HG02610 (cell line): ENCODE results near the gene SHISA7.

Experiments used
- ATAC-seq: cut with Tn5 transposase; IDR thresholded peaks from one replicate; pipeline ENCODE4 v1.9.1; 2021; ENCODE audit warnings: mild to moderate bottlenecking, moderate library complexity; ENCODE audit not compliant: unreplicated experiment

Gene SHISA7

GRCh38 chr19:55443045-55443823 lies at the start of gene SHISA7:
Gene SHISA7 (minus strand): TSS chr19:55443300. CDS start chr19:55442863, 437 bp downstream.
- no peak for ATAC-seq

- no peak for ATAC-seq
Observed at GRCh38 chr19:55492362-55492944, 49.4 kb upstream of the SHISA7 start.

DNA sequence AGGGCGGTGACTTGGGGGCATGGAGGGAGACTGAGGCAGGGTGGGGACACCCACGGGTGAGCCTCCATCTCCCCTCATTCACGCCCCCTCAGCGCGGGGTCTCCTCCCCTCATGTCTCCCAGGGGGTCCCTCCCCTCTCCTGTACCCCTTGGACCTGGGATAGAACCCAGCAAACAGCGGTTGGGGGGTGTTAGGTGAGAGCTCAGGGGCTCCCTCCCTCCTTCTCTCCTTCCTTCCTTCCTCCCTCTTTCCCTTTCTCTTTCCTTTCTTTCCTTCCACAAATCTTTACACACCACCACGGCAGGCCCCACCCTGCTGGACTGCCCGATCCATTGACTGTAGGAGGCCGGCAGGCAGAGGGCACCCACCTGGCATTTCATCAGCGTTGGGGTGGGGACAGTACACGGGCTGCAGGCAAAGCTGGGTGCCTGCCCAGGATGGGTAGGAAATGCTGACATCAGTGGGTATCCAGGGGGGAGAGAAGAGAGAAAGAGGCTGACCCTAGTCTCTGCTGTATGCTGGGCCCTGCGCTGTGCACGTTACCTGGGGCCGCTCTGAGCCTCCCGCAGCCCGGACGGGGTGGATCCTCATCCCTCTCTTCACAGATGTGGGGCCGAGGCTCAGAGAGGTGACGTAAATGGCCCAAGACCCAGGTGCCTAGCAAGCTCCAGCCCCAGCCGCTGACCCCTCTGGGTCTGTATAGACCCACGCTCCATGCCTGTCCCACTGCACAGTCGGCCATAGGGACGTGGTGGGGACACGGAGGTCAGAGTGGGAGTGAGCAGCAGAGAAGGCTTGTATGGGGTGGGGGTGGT lies 48.7 kb upstream of the SHISA7 start:
- ATAC-seq, result no peak

DNA sequence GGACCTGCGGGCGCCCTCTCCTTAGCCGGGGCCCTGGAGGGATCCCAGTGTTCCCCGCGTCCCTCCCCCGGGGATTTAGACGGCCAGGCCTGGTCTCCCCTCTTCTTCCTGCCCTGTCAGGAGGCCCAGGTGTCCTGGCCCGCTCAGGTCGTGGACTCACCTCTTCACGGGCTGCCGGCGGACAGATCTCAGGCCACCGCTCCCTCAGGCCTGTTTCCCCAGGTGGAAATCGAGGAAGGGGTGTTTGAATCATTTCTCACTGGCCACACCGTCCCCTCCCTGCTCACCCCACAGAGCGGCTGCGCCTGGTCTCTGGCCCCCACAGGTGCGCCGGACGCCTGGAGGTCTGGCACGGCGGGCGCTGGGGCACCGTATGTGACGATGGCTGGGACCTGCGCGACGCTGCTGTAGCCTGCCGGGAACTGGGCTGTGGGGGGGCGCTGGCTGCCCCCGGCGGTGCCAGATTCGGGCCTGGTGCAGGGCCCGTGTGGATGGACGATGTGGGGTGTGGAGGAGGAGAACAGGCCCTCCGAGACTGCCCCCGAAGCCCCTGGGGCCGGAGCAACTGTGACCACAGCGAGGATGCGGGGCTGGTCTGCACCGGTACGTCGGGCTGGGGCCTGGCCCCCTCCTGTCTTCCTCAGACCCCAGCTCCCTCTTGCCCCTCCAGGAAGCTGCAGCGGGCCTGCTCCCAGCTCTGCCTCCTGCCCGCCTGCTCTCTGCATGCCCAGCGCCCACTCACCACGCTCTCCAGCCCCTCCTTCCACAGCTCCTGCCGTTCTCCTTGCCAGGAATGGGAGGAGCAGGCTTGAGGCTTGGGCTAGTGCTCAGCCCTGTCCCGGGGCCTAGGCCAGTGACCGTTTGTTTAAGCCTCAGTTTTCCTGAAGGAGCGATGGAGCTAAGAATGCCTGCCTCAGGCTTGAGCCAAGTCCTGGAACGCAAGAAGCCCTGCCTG lies 47.7 kb upstream of the SHISA7 start:
- ATAC-seq, result no peak

DNA sequence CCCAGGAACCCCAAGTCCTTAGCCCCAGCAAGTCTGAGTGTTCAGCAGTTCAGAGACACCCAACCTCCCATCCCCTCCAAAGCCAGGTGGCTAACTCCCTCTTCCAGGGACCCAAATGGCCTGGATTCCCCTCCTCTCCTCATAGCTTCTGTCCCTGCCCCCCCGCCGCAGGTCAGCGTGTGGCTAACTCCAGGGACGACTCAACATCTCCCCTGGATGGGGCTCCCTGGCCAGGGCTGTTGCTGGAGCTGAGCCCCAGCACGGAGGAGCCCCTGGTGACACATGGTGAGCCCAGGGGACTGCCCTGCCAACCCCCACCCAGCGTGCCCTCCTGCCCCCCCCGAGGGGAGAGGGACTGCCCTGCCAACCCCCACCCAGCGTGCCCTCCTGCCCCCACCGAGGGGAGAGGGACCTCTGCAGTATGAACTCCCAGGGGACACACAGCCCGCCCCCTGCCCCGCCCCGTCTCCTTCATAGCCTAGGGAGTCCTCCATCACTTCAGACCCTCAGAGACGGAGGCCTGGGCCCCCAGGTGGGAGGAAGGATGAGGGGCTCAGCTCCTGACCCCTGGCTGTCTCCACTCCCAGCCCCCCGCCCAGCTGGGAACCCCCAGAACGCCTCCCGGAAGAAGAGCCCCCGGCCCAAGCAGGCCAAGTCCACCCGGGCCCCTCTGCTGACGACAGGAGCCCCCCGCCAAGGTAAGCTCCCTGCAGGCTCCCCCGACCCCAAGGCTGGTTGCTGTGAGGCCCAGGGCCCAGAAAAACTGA lies 46.8 kb upstream of the SHISA7 start:
- no peak for ATAC-seq

GRCh38 chr19:55488986-55489710 lies 46.0 kb upstream of the SHISA7 start:
- no peak for ATAC-seq

DNA sequence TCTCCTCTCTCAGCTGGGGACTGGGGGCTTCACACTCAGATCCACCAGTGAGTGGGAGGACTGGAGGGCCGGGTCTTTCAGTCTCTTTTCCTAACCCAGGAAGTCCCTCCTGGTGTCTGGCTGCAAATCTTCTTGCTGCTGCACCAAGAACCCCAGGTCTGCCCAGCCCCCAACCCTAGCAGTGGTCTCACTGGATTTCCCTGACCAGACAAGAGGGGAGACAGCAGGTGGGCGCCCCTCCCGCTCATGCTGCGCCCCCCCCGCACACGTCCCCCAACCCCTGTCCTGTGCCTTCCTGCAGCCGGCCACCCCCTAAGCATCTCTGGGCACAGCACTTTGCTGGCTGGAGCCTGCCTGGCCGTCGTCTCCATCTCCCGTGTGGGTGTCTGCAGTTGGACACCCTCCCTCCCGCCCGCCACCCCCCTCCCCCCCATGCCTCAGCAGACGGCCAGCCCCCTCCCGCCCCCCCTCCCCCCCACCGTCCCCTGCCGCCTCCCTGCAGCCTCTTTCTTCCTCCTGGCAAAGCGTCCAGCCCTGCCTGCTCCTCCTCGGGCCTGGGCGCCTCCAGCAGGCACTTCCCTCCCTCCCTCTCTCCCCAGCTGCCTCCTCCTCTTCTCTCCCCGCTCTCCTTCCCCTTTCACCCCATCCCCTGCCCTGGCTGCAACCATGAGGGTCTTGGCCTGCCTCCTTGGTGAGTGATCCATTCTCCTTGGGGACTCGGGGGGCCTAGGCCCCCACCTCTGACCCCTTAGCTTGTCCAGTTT lies 45.0 kb upstream of the SHISA7 start, which contains the start of gene SSC5D:
Gene SSC5D, plus strand, starts transcription at position 513 of the 764 bp plus-strand sequence. Its CDS starts 154 bp downstream, at position 667.
- ATAC-seq, result no peak

DNA sequence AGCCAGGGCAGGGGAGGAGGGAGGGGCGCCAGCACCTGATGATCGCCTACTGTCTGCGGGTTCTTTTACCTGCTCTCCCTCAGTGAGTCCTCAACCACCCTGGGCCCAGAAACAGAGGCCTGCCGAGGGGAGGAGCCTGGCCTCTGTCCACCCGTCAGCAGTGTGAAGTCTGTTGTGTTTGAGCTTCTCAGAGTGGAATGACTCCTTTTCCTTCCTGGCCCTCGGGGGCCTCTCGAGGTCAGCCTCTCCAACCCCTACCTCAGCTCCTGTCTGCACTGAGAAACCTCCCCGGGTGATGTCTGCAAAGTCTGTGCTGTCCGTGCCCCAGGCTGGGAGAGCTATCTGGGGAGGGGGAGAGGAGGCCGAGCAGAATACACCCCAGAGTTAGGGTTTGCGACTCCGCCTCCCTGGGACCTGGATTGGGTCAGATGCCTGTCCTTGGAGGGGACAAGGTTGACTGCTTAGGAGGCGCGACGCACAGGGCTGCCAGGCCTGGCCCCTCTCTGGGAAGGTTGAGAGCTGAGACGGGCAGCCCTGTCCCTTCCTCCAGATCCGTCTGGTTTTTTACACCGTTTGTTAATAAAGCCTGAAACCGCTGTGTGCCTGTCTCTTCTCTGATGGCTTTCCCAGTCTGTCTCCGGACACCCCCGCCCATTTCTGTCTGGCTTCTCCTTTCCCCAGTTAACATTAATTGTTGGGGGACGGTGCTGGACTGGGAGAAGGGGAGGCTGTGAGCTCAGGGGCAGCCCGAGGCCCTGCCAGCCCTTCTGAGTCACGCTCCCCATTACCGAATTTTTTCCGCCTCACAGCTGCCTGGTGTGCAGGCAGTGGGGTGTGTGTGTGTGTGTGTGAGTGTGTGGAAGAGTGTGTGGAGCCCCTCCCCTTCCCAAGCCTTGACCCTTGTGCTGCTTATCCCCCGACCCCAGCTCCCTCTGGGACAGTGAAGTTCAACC lies 44.1 kb upstream of the SHISA7 start:
- ATAC-seq, result no peak

GRCh38 chr19:55486043-55486970 lies 43.2 kb upstream of the SHISA7 start:
- no peak for ATAC-seq

DNA sequence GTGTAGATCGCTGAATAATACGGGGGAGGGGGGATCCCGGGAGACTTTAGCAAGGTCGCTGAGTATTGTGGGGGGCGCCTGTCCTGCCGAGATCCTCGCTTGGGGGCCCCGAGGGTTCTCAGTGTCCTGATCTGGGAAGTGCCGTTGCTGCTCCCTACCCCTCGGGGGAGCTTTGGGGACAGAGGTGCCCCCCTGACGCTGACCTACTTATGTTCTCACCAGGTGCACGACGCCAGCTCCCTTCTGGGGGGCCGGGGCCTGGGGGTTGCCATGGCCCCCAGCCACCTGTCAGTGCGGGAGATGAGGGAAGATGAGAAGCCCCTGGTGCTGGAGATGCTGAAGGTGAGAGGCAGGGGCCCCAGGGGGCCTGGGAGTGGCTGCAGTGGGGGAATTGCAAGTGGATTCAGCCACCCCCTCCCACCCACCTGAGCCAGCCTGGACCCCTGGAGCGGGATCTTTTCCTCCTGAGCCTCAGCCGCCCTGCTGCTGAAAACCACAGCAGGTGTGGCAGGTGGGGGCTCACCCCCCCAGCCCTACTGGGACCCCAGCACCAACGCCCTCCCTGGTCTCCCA lies 42.4 kb upstream of the SHISA7 start:
- no peak for ATAC-seq

DNA sequence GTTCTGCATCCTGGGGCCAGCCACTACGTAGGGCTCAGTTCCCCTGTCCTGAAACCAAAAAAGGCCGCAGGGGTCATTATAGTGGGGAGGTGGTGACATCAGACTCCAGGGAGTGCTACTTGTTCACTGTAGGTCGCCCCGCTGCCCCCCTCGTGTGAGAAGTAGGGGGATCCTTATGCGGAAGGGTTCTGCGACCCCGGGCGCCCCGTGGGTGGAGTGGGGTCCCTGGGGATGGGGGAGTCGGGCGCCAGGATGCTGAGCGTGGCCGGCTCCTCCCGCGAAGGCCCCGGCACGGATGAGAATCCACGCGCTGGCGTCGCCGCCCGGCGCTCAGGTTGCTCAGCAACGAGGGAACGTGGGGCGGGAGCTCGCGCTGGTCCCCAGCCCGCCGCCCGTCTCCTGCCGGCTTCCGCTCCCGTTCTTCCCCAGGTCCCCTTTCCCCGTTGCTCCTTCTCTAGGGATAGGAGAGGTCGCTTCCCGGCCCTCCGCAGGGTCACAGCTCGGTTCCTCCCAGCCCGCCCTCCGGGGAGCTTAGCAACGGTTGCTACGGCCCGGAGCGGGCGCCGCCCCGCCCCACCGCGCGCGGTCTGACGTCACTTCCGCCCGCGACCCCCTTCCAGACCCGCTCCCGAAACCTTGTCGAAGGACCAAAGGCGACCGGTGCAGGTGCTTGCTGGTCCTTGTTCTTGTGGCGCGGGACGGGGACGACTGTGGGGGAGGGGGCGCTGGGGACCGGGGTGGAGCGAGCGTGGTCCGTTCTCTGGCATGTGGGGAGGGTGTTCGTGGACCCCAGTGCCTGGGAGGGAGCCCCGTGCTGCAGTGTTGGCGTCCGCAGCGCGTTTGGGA lies 41.7 kb upstream of the SHISA7 start, which contains the start of gene NAT14:
Gene NAT14, plus strand, starts transcription at position 596 of the 846 bp plus-strand sequence. CDS start 521 bp downstream, outside the sequence.
- peak; percentile 65 for ATAC-seq

DNA sequence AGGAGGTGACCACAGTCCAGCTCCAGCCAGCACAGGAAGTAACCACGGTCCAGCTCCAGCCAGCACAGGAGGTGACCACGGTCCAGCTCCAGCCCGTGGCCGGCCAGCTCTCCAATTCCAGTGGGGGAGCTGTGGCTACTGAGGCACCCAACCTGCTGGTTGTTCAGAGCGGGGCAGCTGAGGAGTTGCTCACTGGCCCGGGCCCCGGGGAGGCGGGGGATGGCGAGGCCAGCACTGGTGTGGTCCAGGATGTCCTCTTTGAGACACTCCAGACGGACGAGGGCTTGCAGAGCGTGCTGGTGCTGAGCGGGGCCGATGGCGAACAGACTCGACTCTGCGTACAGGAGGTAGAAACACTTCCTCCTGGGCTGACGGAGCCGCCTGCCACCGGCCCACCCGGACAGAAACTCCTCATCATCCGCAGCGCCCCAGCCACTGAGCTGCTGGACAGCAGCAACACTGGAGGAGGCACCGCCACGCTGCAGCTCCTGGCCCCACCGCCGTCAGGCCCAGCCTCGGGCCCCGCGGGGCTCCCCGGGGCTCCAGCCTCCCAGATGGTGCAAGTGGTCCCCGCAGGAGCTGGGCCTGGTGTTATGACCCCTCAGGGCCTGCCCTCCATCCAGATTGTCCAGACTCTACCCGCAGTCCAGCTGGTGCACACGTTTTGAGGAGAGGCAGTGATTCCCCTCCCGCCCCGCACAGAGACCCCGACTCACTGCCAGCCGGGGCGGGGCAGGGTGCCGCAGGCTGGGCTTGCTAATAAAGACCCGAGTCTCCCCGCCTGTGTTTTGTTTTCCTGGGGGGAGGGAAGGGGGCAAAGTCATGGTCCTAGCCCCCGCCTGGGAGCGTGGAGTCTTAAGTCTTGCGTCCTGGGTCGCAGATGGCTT lies 40.8 kb upstream of the SHISA7 start:
- ATAC-seq, result no peak

DNA sequence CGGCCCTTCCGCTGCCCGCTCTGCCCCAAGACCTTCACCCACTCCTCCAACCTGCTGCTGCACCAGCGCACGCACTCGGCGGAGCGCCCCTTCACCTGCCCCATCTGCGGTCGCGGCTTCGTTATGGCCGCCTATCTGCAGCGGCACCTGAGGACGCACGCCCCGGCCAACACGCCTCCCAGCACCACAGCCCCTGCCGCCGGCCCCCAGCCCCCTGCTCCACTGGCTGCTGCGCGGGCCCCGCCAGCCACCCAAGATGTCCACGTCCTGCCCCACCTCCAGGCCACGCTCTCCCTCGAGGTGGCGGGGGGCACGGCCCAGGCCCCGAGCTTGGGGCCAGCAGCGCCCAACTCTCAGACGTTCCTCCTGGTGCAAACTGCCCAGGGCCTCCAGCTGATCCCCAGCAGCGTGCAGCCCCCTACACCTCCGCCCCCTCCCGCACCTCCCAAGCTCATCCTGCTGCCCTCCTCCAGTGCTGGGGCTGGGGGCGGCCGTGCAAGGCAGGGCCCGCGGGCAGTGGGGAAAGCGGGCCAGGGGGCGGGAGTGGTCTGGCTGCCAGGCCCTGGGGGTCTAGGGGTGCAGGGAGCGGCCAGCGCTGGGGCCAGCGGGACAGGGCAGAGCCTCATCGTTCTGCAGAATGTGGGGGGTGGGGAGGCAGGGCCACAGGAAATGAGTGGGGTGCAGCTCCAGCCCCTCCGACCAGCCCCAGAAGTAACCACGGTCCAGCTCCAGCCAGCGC lies 40.0 kb upstream of the SHISA7 start:
- ATAC-seq, result no peak
